ENCODE results near the gene IFNGR2. TPM values are rescaled to one million over a fixed set of nuclear protein-coding genes. Genes with fewer than 3 reads are reported as not detected.
"Not testable (repeated sequence)": the region's sequence is repeated elsewhere in the genome, so short reads cannot be mapped to it uniquely, and the experiment has no call there.

The IFNGR2 gene
- total RNA-seq, 1 experiment from 2014 or later, result 87.7 TPM

DNA sequence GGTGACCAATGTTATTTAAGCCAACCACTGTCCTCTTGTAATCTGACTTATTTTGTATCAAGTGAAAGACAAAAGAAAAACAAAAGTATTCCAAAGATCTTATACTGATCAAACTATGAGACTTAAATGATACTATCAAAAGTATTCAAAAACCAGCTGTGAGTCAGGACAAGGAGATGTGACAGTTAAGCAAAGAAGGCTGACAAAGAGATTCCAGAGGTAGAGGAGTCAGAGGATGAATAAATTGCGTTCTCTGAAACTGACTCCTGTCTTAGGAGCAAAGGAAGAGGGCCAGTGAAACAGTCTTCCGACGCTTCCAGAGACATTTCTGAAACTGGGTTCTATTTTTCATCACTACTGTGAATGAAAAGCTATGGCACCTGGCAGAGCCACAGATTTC lies 55.6 kb downstream of the IFNGR2 start:
- Mint-ChIP-seq H3K4me1 (ENCODE audit: insufficient read depth, unreplicated experiment) (no peaks in the 10 kb centered on the region), H3K27me3 (ENCODE audit: insufficient read depth, unreplicated experiment) (no peaks in the 10 kb centered on the region), H3K36me3 (ENCODE audit: insufficient read depth, unreplicated experiment) (peaks cover 36% of the 10 kb centered on the region), H3K27ac (ENCODE audit: low read depth, unreplicated experiment) (no peak overlapping the region), H3K4me3 (ENCODE audit: unreplicated experiment) (no peak overlapping the region), H3K9me3 (ENCODE audit: unreplicated experiment) (no peaks in the 10 kb centered on the region)
- ChIA-PET CTCF (interaction anchor here (1.5 kb wide), 1 partner anchor 14 kb away, joined by 8 read pairs; no protein-coding TSS in a partner anchor), POLR2A (interaction anchor here (1.3 kb wide), 1 partner anchor 9 kb away, joined by 3 read pairs; no protein-coding TSS in a partner anchor)
- TF ChIP-seq, protein P1, sequence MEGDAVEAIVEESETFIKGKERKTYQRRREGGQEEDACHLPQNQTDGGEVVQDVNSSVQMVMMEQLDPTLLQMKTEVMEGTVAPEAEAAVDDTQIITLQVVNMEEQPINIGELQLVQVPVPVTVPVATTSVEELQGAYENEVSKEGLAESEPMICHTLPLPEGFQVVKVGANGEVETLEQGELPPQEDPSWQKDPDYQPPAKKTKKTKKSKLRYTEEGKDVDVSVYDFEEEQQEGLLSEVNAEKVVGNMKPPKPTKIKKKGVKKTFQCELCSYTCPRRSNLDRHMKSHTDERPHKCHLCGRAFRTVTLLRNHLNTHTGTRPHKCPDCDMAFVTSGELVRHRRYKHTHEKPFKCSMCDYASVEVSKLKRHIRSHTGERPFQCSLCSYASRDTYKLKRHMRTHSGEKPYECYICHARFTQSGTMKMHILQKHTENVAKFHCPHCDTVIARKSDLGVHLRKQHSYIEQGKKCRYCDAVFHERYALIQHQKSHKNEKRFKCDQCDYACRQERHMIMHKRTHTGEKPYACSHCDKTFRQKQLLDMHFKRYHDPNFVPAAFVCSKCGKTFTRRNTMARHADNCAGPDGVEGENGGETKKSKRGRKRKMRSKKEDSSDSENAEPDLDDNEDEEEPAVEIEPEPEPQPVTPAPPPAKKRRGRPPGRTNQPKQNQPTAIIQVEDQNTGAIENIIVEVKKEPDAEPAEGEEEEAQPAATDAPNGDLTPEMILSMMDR (IDR thresholded peaks at IDR 0.05; ENCODE audit: unreplicated experiment), result no peak
- BruUV-seq (replicated peaks), result no TSS peak
- no peak for DNase-seq (ENCODE audit: unreplicated experiment)
- intact Hi-C loops (cut with micrococcal nuclease), result no loop called here

DNA sequence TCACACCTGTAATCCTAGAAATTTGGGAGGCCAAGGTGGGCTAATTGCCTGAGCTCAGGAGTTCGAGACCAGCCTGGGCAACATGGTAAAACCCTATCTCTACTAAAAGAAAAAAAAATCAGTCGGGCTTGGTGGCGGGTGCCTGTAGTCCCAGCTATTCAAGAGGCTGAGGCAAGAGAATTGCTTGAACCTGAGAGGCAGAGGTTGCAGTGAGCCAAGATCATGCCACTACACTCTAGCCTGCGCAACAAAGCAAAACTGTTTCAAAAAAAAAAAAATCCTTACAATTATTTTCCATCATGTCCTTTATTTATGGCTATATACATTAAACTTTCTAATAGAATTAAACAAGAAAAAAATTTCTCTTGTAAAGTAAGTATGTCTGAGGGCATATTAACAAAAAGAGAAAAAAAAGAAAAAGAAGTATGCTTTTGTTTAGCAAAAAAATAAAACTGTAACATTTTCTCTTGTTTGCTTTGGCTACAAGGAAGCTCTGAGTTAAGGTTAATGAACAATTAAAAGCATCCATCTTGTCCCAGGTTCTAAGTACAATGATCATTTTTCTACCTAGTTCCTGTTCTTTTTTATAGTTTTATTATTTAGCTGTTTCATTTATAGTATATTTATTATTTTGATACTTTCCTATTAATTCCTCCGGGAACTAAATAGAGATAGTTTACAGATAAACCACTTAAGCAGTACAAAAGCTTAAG lies 58.5 kb downstream of the IFNGR2 start:
- CTCF ChIA-PET, result interaction anchor here (0.5 to 1.5 kb wide), 6 partner anchors 101 to 522 kb away, joined by 3 to 6 read pairs (median 4); no protein-coding TSS in a partner anchor
- no peaks in the 10 kb centered on the region for H3K27me3 Mint-ChIP-seq (ENCODE audit: insufficient read depth, unreplicated experiment)
- no peak for DNase-seq (ENCODE audit: unreplicated experiment)
- H3K9me3 Mint-ChIP-seq (ENCODE audit: unreplicated experiment), result no peaks in the 10 kb centered on the region
- POLR2A ChIA-PET, result interaction anchor here (0.6 to 1.8 kb wide), 6 partner anchors 16 to 114 kb away, joined by 3 to 5 read pairs (median 4); partner anchors contain the start of gene TMEM50B
- H3K36me3 Mint-ChIP-seq (ENCODE audit: insufficient read depth, unreplicated experiment), result peaks cover 27% of the 10 kb centered on the region
- no peak overlapping the region for H3K4me3 Mint-ChIP-seq (ENCODE audit: unreplicated experiment)
- no peaks in the 10 kb centered on the region for H3K4me1 Mint-ChIP-seq (ENCODE audit: insufficient read depth, unreplicated experiment)
- no TSS peak for BruUV-seq (replicated peaks)
- TF ChIP-seq, protein P1 (IDR thresholded peaks at IDR 0.05; ENCODE audit: unreplicated experiment), result no peak
- no peak overlapping the region for H3K27ac Mint-ChIP-seq (ENCODE audit: low read depth, unreplicated experiment)
- intact Hi-C loops (cut with micrococcal nuclease), result no loop called here

DNA sequence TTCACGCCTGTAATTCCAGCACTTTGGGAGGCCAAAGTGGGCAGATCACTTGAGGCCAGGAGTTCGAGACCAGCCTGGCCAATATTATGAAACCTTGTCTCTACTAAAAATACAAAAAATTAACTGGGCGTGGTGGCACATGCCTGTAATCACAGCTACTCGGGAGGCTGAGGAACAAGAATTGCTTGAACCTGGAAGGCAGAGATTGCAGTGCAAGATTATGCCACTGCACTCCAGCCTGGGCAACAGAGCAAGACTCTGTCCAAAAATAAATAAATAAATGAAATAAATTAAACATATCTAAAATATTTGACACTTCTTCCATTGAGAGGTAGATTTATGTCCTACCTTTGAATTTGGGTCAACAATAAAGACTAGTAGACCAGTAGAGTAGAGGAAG lies 66.0 kb downstream of the IFNGR2 start:
- BruUV-seq (replicated peaks); DNase-seq (ENCODE audit: unreplicated experiment); intact Hi-C loops (cut with micrococcal nuclease); H3K9me3 Mint-ChIP-seq (ENCODE audit: unreplicated experiment); H3K4me1 Mint-ChIP-seq (ENCODE audit: insufficient read depth, unreplicated experiment); H3K27me3 Mint-ChIP-seq (ENCODE audit: insufficient read depth, unreplicated experiment); H3K4me3 Mint-ChIP-seq (ENCODE audit: unreplicated experiment); POLR2A ChIA-PET; H3K27ac Mint-ChIP-seq (ENCODE audit: low read depth, unreplicated experiment); H3K36me3 Mint-ChIP-seq (ENCODE audit: insufficient read depth, unreplicated experiment): not testable (repeated sequence)
- CTCF ChIA-PET, result interaction anchor here (0.6 to 0.7 kb wide), 2 partner anchors 11 to 25 kb away, joined by 3 read pairs; no protein-coding TSS in a partner anchor

DNA sequence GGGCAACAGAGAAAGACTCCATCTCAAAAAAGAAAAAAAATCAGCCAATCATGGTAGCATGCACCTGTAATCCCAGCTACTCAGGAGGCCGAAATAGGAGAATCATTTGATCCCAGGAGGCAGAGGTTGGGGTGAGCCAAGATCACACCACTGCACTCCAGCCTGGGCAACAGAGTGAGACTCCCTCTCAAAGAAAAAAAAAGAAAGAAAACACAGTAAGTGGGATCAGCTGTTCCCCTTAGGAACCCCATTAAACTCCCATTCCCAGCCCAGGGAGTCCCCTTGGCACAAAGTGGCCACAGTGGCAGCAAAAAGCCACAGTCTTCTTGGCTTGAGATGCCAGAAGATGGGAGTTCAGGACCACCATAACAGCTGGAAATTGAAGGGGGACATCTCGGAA lies 67.5 kb downstream of the IFNGR2 start:
- ChIA-PET CTCF (no interaction called here), POLR2A (interaction anchor here (0.7 kb wide), 1 partner anchor 10 kb away, joined by 4 read pairs; no protein-coding TSS in a partner anchor)
- no TSS peak for BruUV-seq (replicated peaks)

More for the DNA sequence above, 67.5 kb downstream of the IFNGR2 start:
- no peaks in the 10 kb centered on the region for H3K27me3 Mint-ChIP-seq (ENCODE audit: insufficient read depth, unreplicated experiment)
- H3K36me3 Mint-ChIP-seq (ENCODE audit: insufficient read depth, unreplicated experiment), result no peaks in the 10 kb centered on the region
- no peaks in the 10 kb centered on the region for H3K9me3 Mint-ChIP-seq (ENCODE audit: unreplicated experiment)
- H3K27ac Mint-ChIP-seq (ENCODE audit: low read depth, unreplicated experiment), result no peak overlapping the region
- TF ChIP-seq, protein P1 (IDR thresholded peaks at IDR 0.05; ENCODE audit: unreplicated experiment), result no peak
- H3K4me3 Mint-ChIP-seq (ENCODE audit: unreplicated experiment), result no peak overlapping the region
- intact Hi-C loops (cut with micrococcal nuclease), result no loop called here
- no peaks in the 10 kb centered on the region for H3K4me1 Mint-ChIP-seq (ENCODE audit: insufficient read depth, unreplicated experiment)
- no peak for DNase-seq (ENCODE audit: unreplicated experiment)

Data from MCF 10A (cell line).